Measurements from ENCODE around the gene FAM120B. TPM values are rescaled to one million over a fixed set of nuclear protein-coding genes. Genes with fewer than 3 reads are reported as not detected.

FAM120B gene
- total RNA-seq, 5 donors from 2014 or later (not counting 1 experiment from before 2014, with no cell fraction given), result 34.1 to 39.8 (median 38.0) TPM

DNA sequence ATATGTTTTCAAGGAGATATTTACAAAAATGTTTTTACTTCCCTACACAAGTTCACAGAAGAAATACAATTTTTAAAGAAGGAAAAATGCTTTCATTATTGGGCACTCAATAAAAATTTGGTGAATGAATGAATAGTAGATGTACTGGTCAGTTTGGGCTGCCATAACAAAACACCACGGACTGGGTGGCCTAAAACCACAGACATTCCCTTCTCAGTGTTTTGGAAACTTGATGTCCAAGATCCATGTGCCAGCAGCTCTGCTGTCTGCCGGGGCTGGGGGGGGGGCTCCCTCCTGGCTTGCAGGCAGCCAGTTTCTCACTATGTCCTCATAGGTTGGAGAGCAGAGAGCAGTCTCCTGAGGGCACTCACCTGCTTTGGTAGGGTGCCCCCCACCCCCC, 62.0 kb downstream of the FAM120B start:
- Mint-ChIP-seq H3K4me3 (no peak overlapping the region), H3K9me3 (no peaks in the 10 kb centered on the region), H3K36me3 (peaks cover 49% of the 10 kb centered on the region), H3K4me1 (peaks cover 0 to 5% (median 4%) of the 10 kb centered on the region in 3 donors), H3K27ac (no peak overlapping the region), H3K27me3 (no peaks in the 10 kb centered on the region)
- WGBS (ENCODE audit: insufficient coverage), result no CpG with 5 or more reads among the region's 2 CpGs
- H3K27ac ChIP-seq (ENCODE audit: low read length), result no peak overlapping the region
- H3K36me3 ChIP-seq (ENCODE audit: control insufficient read depth in 2 of 2, extremely low read depth in 1 of 2, insufficient read depth in 1 of 2, low read length in 1 of 2), result peaks cover 0 to 45% of the 10 kb centered on the region in 2 donors
- H3K4me1 ChIP-seq (ENCODE audit: control insufficient read depth in 1 of 2, extremely low read depth in 1 of 2, insufficient read depth in 2 of 2, low read length in 2 of 2), result no peaks in the 10 kb centered on the region
- H3K9me3 ChIP-seq, result no peaks in the 10 kb centered on the region
- no peaks in the 10 kb centered on the region for H3K27me3 ChIP-seq (replicated peaks in 1 of 2; ENCODE audit: control insufficient read depth in 2 of 2, extremely low read depth in 1 of 2, insufficient read depth in 2 of 2, low read length in 1 of 2)
- no peak overlapping the region for H3K4me3 ChIP-seq (ENCODE audit: control insufficient read depth in 1 of 2, extremely low read depth in 1 of 2, low read length in 1 of 2)
- ATAC-seq (replicated peaks in 1 of 4) (no peak), DNase-seq (no peak)
- ChIA-PET POLR2A (interaction anchor here in 1 of 2 donors (0.5 kb wide), 1 partner anchor 117 kb away, joined by 5 read pairs; no protein-coding TSS in a partner anchor), CTCF (no interaction called here)

DNA sequence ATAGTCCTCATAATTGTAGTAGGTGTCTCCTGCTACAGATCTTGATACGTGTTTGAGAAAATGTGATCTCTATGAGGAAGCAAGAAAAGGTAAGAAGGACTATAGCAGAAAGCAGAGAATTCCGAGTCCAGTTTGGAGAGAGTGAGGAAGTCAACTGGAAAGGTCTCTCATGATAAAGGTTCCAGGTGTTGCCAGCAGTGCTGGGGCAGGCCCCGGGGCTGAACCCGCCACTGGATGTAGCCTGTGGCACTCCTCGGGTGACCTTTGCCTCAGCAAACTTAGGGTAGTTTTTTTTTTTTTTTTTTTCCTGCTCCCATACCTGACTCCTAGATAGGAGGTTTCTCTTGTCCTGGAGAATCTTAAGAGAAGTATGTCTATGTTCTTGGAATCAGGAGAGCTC, 62.8 kb downstream of the FAM120B start:
- peaks cover 0 to 49% of the 10 kb centered on the region in 2 donors for H3K36me3 ChIP-seq (ENCODE audit: control insufficient read depth in 2 of 2, extremely low read depth in 1 of 2, insufficient read depth in 1 of 2, low read length in 1 of 2)
- H3K36me3 Mint-ChIP-seq, result peaks cover 50% of the 10 kb centered on the region

DNA sequence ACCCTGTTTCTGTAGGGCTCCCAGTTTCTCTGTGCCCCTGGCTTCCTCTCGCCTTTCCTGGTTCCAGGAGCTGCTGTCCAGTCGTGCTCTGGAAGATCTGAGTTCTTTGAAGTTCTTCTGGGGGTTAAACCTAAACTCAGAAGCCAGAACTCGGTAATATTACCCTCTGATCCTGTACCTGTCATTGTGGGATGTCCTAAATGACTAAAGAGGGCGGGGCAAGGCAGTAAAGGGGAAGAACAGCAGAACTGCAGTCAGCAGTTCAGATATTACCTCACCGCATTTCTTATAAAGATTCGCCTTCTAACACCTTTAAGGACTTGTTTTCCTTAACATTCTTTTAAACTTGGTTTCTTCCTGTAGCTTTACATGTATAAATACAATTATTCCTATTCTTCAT, 63.9 kb downstream of the FAM120B start:
- DNase-seq, result no peak
- WGBS (ENCODE audit: insufficient coverage), result 68% methylated on average over 3 of the region's 6 CpGs
- ATAC-seq (replicated peaks in 1 of 4), result no peak
- Histone ChIP-seq H3K4me1 (ENCODE audit: control insufficient read depth in 1 of 2, extremely low read depth in 1 of 2, insufficient read depth in 2 of 2, low read length in 2 of 2) (no peaks in the 10 kb centered on the region), H3K27me3 (replicated peaks in 1 of 2; ENCODE audit: control insufficient read depth in 2 of 2, extremely low read depth in 1 of 2, insufficient read depth in 2 of 2, low read length in 1 of 2) (no peaks in the 10 kb centered on the region), H3K27ac (ENCODE audit: low read length) (no peak overlapping the region), H3K9me3 (no peaks in the 10 kb centered on the region), H3K36me3 (ENCODE audit: control insufficient read depth in 2 of 2, extremely low read depth in 1 of 2, insufficient read depth in 1 of 2, low read length in 1 of 2) (peaks cover 0 to 49% of the 10 kb centered on the region in 2 donors), H3K4me3 (ENCODE audit: control insufficient read depth in 1 of 2, extremely low read depth in 1 of 2, low read length in 1 of 2) (no peak overlapping the region)
- no peak overlapping the region for H3K27ac Mint-ChIP-seq
- peaks cover 1 to 5% (median 1%) of the 10 kb centered on the region in 3 donors for H3K4me1 Mint-ChIP-seq
- H3K36me3 Mint-ChIP-seq, result peaks cover 42% of the 10 kb centered on the region
- no peaks in the 10 kb centered on the region for H3K9me3 Mint-ChIP-seq
- ChIA-PET CTCF (no interaction called here), POLR2A (no interaction called here)
- H3K27me3 Mint-ChIP-seq, result no peaks in the 10 kb centered on the region
- no peak overlapping the region for H3K4me3 Mint-ChIP-seq

More for the DNA sequence above, 62.8 kb downstream of the FAM120B start:
- Mint-ChIP-seq H3K4me3 (no peak overlapping the region), H3K27ac (no peak overlapping the region), H3K9me3 (no peaks in the 10 kb centered on the region), H3K4me1 (peaks cover 0 to 4% (median under 1%) of the 10 kb centered on the region in 3 donors), H3K27me3 (no peaks in the 10 kb centered on the region)
- ChIA-PET POLR2A (interaction anchor here in 1 of 2 donors (0.5 kb wide), 1 partner anchor 118 kb away, joined by 5 read pairs; no protein-coding TSS in a partner anchor), CTCF (no interaction called here)
- no peaks in the 10 kb centered on the region for H3K4me1 ChIP-seq (ENCODE audit: control insufficient read depth in 1 of 2, extremely low read depth in 1 of 2, insufficient read depth in 2 of 2, low read length in 2 of 2)
- H3K4me3 ChIP-seq (ENCODE audit: control insufficient read depth in 1 of 2, extremely low read depth in 1 of 2, low read length in 1 of 2), result no peak overlapping the region
- H3K27me3 ChIP-seq (replicated peaks in 1 of 2; ENCODE audit: control insufficient read depth in 2 of 2, extremely low read depth in 1 of 2, insufficient read depth in 2 of 2, low read length in 1 of 2), result no peaks in the 10 kb centered on the region
- WGBS (ENCODE audit: insufficient coverage), result 97% methylated on average over 2 of the region's 5 CpGs
- no peaks in the 10 kb centered on the region for H3K9me3 ChIP-seq
- DNase-seq, result no peak
- no peak for ATAC-seq (replicated peaks in 1 of 4)
- H3K27ac ChIP-seq (ENCODE audit: low read length), result no peak overlapping the region

DNA sequence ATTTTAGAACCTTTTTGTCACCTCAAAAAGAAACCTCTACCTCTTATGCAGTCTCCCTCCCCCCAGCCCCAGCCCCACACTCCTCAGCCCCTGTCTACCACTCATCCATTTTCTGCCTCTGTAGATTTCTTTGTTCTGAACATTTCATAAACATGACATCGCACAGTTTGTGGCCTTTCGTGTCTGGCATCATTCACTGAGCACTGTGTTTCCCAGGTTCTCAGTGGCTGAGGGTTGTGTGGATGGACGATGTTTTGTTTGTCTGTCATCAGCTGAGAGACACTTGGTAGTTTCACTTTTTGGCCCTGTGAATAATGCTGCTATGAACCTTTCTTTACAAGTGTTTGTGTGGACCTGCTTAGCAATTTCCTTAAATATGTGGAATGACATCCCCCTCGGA, 64.5 kb downstream of the FAM120B start:
- no peak overlapping the region for H3K4me3 Mint-ChIP-seq
- ATAC-seq (replicated peaks in 1 of 4), result no peak
- Histone ChIP-seq H3K9me3 (no peaks in the 10 kb centered on the region), H3K27me3 (replicated peaks in 1 of 2; ENCODE audit: control insufficient read depth in 2 of 2, extremely low read depth in 1 of 2, insufficient read depth in 2 of 2, low read length in 1 of 2) (no peaks in the 10 kb centered on the region), H3K27ac (ENCODE audit: low read length) (no peak overlapping the region), H3K4me1 (ENCODE audit: control insufficient read depth in 1 of 2, extremely low read depth in 1 of 2, insufficient read depth in 2 of 2, low read length in 2 of 2) (no peaks in the 10 kb centered on the region), H3K4me3 (ENCODE audit: control insufficient read depth in 1 of 2, extremely low read depth in 1 of 2, low read length in 1 of 2) (no peak overlapping the region), H3K36me3 (ENCODE audit: control insufficient read depth in 2 of 2, extremely low read depth in 1 of 2, insufficient read depth in 1 of 2, low read length in 1 of 2) (peaks cover 0 to 50% of the 10 kb centered on the region in 2 donors)
- no peak for DNase-seq
- CTCF ChIA-PET, result no interaction called here
- peaks cover 44% of the 10 kb centered on the region for H3K36me3 Mint-ChIP-seq
- POLR2A ChIA-PET, result no interaction called here
- no peak overlapping the region for H3K27ac Mint-ChIP-seq
- WGBS (ENCODE audit: insufficient coverage), result 90% methylated on average over 2 of the region's 4 CpGs
- no peaks in the 10 kb centered on the region for H3K9me3 Mint-ChIP-seq
- peaks cover 4 to 12% (median 8%) of the 10 kb centered on the region in 3 donors for H3K4me1 Mint-ChIP-seq
- no peaks in the 10 kb centered on the region for H3K27me3 Mint-ChIP-seq

DNA sequence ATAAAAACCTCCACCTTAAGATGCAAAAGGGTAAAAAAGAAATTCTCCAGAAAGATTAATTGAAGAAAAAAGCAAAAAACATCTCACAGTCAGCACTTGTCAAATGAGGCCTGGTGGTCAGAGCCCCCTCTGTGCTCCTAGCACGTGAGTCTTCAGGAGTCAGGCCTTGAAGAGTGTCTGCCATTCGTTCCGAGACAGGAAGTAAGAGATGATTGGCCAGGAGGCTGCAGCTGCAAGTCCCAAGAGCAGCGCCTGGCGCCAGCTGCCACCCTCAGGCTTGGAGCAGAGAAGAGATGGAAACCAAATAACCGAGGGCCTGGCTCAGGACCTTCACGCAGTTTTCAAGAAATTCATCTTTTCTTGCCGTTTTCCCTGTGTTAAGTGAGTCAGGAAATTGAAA, 65.0 kb downstream of the FAM120B start:
- DNase-seq, result no peak
- no peak overlapping the region for H3K4me3 Mint-ChIP-seq
- CTCF ChIA-PET, result no interaction called here
- peaks cover 0 to 45% of the 10 kb centered on the region in 2 donors for H3K36me3 ChIP-seq (ENCODE audit: control insufficient read depth in 2 of 2, extremely low read depth in 1 of 2, insufficient read depth in 1 of 2, low read length in 1 of 2)
- no peaks in the 10 kb centered on the region for H3K9me3 ChIP-seq
- H3K27ac Mint-ChIP-seq, result no peak overlapping the region
- H3K4me3 ChIP-seq (ENCODE audit: control insufficient read depth in 1 of 2, extremely low read depth in 1 of 2, low read length in 1 of 2), result no peak overlapping the region
- H3K27ac ChIP-seq (ENCODE audit: low read length), result no peak overlapping the region
- H3K9me3 Mint-ChIP-seq, result no peaks in the 10 kb centered on the region
- POLR2A ChIA-PET, result no interaction called here
- peaks cover 44% of the 10 kb centered on the region for H3K36me3 Mint-ChIP-seq
- no peaks in the 10 kb centered on the region for H3K27me3 Mint-ChIP-seq
- no peaks in the 10 kb centered on the region for H3K4me1 ChIP-seq (ENCODE audit: control insufficient read depth in 1 of 2, extremely low read depth in 1 of 2, insufficient read depth in 2 of 2, low read length in 2 of 2)
- peaks cover 8 to 17% (median 13%) of the 10 kb centered on the region in 3 donors for H3K4me1 Mint-ChIP-seq
- 96% methylated on average over 4 of the region's 8 CpGs for WGBS (ENCODE audit: insufficient coverage)
- H3K27me3 ChIP-seq (replicated peaks in 1 of 2; ENCODE audit: control insufficient read depth in 2 of 2, extremely low read depth in 1 of 2, insufficient read depth in 2 of 2, low read length in 1 of 2), result no peaks in the 10 kb centered on the region
- no peak for ATAC-seq (replicated peaks in 1 of 4)

DNA sequence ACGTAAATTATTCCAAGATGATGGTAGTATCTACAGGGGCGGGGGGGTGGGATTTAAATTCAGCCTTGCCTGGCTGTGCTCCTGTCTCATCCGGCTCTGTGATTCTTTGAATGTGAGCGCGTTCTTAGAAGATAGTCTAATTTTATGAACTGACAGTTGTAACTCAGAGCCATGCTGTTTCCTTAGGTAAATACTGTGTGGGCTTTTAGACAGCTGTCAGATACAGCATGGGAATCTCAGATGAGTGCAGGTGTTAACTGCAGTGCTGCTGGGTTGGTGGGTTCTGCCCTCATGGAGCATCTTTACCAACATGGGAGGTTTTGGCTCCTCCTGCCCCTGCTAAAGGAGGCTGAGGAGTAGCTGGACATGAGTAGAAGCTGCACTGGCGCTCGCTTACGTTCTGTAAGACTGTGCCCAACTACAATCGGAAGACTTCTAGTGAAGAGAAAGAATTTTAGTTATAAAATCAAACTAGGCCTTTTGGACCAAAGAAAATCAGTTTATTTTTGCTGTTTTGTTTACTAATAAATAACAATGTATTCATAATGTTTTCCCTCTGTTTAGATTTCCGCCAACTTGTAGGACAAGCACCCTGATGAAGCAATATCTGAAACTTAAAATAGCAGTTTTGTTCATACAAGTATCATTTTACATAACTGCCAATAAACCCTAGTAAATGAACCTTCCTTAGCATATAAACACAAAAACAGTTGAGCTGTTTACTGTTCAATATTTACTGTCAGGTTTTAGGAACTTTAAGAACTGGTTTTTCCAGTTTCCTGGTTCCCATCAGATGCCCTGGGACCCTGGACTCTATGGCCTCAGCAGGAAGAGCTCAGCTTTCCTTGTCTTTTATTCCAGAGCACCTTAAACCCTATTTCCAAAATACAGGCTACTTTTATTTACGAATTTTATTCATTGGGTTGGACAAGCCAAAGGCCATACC, 66.1 kb downstream of the FAM120B start:
- Mint-ChIP-seq H3K27me3 (no peaks in the 10 kb centered on the region), H3K27ac (no peak overlapping the region), H3K4me1 (peaks cover 9 to 18% (median 14%) of the 10 kb centered on the region in 3 donors), H3K9me3 (no peaks in the 10 kb centered on the region), H3K4me3 (no peak overlapping the region), H3K36me3 (peaks cover 44% of the 10 kb centered on the region)
- Histone ChIP-seq H3K4me3 (ENCODE audit: control insufficient read depth in 1 of 2, extremely low read depth in 1 of 2, low read length in 1 of 2) (no peak overlapping the region), H3K27ac (ENCODE audit: low read length) (no peak overlapping the region), H3K36me3 (ENCODE audit: control insufficient read depth in 2 of 2, extremely low read depth in 1 of 2, insufficient read depth in 1 of 2, low read length in 1 of 2) (peaks cover 0 to 44% of the 10 kb centered on the region in 2 donors), H3K27me3 (replicated peaks in 1 of 2; ENCODE audit: control insufficient read depth in 2 of 2, extremely low read depth in 1 of 2, insufficient read depth in 2 of 2, low read length in 1 of 2) (no peaks in the 10 kb centered on the region), H3K9me3 (no peaks in the 10 kb centered on the region), H3K4me1 (ENCODE audit: control insufficient read depth in 1 of 2, extremely low read depth in 1 of 2, insufficient read depth in 2 of 2, low read length in 2 of 2) (peaks cover 0 to 1% of the 10 kb centered on the region in 2 experiments)
- WGBS (ENCODE audit: insufficient coverage), result 100% methylated on average over 3 of the region's 11 CpGs
- ATAC-seq (replicated peaks in 1 of 4) (no peak), DNase-seq (no peak)
- POLR2A ChIA-PET, result no interaction called here
- CTCF ChIA-PET, result no interaction called here

Measured in T-cell (primary cell).